GM19043 (cell line): ENCODE results near the gene ASPSCR1.

Experiments
- ATAC-seq: cut with Tn5 transposase; IDR thresholded peaks from one replicate; pipeline ENCODE4 v1.9.1; 2021; ENCODE audit warnings: low read depth; ENCODE audit not compliant: unreplicated experiment

ASPSCR1 gene

GRCh38 chr17:81996232-81996756 lies 18.9 kb downstream of the ASPSCR1 start:
- ATAC-seq, result no peak

- ATAC-seq, result no peak
Observed at GRCh38 chr17:81996757-81997441, 19.5 kb downstream of the ASPSCR1 start.

DNA sequence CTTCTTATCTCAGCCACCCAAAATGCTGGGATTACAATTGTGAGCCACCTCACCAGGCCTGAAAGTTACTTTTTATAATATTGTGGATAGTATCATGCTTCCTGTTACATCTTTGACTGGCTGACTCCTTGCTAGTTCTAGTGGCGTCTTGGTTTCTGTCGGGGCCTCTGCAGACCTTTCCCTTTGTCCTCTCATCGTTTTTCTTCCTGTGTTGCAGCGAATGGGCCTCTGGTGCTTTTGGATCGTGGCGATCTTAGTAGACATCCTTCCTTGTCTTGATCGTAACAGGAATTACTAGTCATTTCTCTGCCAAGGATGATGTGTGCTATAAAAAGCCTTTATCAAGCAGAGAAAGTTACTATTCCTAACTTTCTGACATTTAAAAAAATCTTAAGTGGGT lies 20.8 kb downstream of the ASPSCR1 start:
- ATAC-seq, result no peak

GRCh38 chr17:81998691-81999438 lies 21.4 kb downstream of the ASPSCR1 start:
- no peak for ATAC-seq

DNA sequence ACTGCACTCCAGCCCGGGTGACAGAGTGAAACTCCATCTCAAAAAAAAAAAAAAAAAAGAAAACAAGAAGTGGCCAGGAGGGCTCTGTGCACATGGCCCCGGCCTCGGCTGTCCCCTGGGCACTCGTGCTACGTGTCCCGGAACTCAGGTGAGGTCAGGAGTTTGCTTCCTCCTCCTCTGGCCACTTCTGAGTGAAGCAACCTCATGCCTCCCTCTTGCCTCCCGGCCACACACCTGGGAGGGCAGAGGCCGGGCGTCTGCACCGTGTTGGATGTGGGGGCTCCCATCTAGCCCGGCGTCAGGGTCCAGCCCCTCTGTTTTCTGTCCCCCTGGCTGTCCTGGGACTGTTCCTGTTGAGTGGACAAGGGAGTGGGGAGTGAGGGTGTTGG lies 22.2 kb downstream of the ASPSCR1 start:
- no peak for ATAC-seq

DNA sequence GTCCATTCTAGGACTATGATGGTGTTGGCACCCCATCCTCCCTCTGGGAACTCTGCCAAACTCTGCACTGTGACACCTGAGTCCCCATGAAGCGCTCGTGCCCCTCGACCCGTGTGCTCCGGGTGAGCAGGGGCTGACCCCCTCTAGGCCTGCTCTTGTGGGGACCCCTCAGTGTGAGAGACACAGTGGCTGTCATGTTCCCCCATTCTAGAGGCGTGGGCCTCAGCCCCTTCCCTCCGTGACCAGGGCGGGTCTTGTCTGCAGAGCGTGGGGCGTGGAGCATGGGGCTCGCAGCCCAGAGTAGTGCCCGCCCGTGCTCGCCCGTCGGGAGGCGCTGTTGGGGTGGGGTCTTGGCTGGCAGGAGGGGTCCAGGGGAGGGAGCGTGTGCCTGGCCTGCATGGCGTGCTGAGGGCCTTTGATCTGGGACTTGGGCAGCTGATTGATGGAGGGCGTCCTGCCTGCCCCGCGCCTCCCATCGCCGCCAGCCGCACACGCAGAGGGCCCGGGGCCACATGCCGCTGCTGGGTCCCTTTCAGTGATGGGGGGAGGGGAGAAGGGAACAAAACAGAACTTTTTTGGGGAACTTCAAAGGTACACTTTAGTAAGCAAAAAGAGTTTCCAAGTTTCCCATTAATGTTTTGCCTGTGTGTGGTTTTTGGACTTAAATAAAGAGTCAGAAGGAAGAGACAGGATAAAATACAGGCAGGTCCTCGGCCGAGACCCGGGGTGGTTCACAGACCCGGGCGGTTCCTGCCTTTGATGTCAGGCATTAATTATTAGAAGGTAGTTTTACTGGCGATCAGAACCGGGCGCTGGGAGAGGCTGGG lies 22.8 kb downstream of the ASPSCR1 start:
- ATAC-seq, result no peak

GRCh38 chr17:82000803-82001570 lies 23.6 kb downstream of the ASPSCR1 start:
- ATAC-seq, result no peak

GRCh38 chr17:82001571-82002056 lies 24.2 kb downstream of the ASPSCR1 start:
- no peak for ATAC-seq

- ATAC-seq, result no peak
Observed at GRCh38 chr17:82003411-82004381, 26.3 kb downstream of the ASPSCR1 start.

GRCh38 chr17:82004517-82005455 lies 27.4 kb downstream of the ASPSCR1 start:
- ATAC-seq, result no peak

GRCh38 chr17:82005701-82006348 lies 28.4 kb downstream of the ASPSCR1 start:
- no peak for ATAC-seq

GRCh38 chr17:82006468-82007227 lies 29.2 kb downstream of the ASPSCR1 start:
- no peak for ATAC-seq

DNA sequence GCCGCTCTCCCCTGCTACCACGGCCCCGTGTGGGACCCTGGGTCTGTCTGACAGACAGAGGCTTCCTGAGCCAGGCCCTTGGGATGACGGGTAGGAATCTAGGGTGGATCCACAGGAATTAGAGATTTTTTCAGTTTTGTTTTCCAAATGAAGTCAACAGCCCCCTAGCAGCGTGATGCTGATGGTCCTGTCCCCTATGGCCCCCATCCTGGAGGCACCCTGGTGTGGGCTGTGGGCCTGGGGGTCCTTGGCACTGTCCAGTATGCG lies 29.7 kb downstream of the ASPSCR1 start:
- ATAC-seq, result no peak

DNA sequence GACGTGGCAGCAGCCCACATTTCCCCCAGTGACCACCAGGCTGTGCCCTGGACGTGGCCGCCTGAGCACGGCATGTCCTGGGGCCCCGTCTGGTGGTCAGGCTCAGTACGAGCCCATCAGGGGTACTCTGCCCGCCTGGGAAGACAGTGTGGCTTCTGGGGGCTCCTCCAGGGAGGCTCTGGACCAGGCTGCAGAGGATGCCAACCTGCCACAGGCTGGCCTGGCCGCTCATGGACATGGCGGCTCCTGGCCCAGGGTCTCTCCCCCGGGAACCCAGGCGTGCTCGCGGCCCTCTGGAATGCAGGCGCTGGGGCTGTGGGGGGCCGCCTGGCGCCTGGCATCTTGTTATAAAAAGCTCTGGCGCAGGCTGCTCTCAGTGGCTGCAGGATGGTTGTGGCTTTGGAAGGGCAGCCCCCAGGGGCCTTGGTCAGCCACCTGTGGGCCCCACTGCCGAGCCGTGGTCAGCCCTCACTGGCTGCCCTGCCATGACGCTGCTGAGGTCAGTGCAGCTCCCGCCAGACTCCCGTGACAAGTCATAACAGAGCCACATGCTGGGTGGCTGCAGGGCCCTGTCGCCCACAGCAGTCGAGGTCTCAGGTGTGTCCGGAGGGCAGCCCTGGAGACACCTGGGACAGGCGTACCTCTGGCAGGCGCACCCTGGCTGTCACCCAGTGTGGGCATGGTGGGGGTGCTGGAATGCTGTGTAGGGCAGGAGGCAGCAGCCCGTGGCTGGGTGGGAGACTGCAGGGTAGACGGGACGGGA lies 30.2 kb downstream of the ASPSCR1 start:
- no peak for ATAC-seq

DNA sequence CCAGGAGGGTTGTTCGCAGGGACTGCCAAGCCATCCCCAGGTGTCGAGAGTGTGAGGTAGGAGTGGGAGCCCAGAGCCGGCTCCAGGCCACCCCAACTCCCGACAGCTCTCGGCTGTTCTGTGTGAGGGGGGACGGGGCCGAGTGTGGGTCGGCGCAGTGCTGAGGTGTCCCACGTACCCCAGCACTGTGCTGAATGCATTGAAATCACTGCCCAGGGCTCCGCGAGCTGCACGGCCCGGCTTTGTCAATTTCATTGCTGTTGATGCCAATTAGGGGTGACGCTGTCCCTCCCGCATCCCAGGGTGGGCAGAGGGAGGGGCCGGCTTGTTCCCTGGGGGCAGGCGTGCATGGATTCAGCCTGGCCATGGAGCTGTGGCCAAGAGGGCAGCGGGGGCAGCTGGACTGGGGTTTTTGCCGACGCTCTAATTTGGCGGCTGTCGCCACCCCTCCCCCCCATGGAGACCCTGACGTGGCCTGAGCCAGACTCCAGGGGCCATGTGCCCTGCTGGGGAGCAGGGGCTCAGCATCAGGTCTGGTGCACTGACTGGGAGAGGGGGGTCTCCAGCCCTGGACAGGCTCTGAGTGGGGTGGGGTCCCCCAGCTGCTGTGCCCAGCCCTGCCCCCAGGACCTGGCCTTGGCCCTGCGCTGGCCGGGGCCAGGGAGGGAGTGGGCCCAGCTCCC lies 31.0 kb downstream of the ASPSCR1 start:
- no peak for ATAC-seq

GRCh38 chr17:82008941-82009405 lies 31.5 kb downstream of the ASPSCR1 start:
- no peak for ATAC-seq
